ENCODE measurements around the gene SAE1. TPM values are rescaled to one million over a fixed set of nuclear protein-coding genes. Genes with fewer than 3 reads are reported as not detected.
A peak's percentile ranks its signal among the peaks of the same experiment; 100 is the strongest.

Gene SAE1
- total and polyA plus RNA-seq, 10 of the 15 experiments (the other 5 are each of a cell fraction or from before 2014, with no cell fraction given), result 62.0 to 246 (median 148) TPM

DNA sequence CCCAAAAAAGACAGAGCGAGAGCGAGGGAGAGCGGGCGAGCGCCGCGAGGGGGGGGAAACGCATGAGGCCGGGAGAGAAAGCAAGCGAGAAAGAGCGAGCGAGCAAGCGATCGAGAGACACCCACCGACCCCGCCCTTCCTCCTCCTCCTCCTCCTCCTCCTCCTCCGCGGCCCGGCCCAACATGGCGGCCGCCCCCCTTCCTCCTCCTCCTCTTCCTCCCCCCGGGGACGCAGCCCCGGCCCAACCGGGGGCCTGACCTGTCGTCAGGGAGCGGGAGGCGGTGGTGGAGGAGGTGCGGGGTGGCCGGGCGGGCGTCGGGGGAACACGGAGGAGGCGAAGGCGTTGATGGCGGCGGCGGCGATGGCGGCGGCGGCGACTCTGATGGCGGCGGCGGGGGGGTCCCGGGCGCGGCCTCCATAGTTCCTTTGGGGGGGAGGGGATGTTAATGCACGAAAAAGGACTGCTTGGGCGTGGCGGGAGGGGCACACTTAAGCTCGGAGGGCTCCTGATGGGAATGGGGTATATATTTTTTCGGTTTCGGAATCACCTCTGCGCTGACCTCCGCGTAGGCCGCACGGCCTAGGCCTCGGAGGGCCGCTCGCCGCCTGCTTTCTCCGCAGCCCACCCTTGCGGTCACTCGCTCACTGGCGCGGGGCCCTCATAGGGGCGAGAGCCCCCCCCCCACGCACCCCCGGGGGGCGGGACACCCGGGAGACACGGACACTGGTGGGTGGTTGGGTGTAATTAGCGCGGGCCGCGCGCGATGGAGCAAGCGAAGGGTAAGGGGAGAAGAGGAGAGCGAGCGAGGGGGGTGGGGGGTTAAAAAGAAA, 18.3 kb upstream of the SAE1 start (continued):
- TF ChIP-seq, protein P1, sequence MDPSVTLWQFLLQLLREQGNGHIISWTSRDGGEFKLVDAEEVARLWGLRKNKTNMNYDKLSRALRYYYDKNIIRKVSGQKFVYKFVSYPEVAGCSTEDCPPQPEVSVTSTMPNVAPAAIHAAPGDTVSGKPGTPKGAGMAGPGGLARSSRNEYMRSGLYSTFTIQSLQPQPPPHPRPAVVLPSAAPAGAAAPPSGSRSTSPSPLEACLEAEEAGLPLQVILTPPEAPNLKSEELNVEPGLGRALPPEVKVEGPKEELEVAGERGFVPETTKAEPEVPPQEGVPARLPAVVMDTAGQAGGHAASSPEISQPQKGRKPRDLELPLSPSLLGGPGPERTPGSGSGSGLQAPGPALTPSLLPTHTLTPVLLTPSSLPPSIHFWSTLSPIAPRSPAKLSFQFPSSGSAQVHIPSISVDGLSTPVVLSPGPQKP (IDR thresholded peaks at IDR 0.05; ENCODE audit: low read depth, low read length), result 0 out of 2 replicates have a peak, but pooled peaks have one; percentile 17
- TF ChIP-seq, protein P2, sequence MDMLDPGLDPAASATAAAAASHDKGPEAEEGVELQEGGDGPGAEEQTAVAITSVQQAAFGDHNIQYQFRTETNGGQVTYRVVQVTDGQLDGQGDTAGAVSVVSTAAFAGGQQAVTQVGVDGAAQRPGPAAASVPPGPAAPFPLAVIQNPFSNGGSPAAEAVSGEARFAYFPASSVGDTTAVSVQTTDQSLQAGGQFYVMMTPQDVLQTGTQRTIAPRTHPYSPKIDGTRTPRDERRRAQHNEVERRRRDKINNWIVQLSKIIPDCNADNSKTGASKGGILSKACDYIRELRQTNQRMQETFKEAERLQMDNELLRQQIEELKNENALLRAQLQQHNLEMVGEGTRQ (IDR thresholded peaks at IDR 0.05; ENCODE audit: borderline replicate concordance, low read depth, low read length), result no peak
- no peak; the same call in 1 of the 2 replicates for TF ChIP-seq CHD1 (IDR thresholded peaks at IDR 0.05; ENCODE audit: low read depth, low read length)
- no peak for TF ChIP-seq FOXK2 (IDR thresholded peaks at IDR 0.05)
- peak; percentile 47; the same call in 1 of the 2 replicates for TF ChIP-seq SMARCA5 (IDR thresholded peaks at IDR 0.05)
- TF ChIP-seq, protein P3, sequence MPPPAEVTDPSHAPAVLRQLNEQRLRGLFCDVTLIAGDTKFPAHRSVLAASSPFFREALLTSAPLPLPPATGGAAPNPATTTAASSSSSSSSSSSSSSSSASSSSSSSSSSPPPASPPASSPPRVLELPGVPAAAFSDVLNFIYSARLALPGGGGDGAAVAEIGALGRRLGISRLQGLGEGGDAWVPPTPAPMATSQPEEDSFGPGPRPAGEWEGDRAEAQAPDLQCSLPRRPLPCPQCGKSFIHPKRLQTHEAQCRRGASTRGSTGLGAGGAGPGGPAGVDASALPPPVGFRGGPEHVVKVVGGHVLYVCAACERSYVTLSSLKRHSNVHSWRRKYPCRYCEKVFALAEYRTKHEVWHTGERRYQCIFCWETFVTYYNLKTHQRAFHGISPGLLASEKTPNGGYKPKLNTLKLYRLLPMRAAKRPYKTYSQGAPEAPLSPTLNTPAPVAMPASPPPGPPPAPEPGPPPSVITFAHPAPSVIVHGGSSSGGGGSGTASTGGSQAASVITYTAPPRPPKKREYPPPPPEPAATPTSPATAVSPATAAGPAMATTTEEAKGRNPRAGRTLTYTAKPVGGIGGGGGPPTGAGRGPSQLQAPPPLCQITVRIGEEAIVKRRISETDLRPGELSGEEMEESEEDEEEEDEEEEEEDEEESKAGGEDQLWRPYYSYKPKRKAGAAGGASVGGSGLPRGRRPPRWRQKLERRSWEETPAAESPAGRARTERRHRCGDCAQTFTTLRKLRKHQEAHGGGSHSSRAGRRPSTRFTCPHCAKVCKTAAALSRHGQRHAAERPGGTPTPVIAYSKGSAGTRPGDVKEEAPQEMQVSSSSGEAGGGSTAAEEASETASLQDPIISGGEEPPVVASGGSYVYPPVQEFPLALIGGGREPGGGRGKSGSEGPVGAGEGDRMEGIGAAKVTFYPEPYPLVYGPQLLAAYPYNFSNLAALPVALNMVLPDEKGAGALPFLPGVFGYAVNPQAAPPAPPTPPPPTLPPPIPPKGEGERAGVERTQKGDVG (CRISPR knock-in tag; IDR thresholded peaks at IDR 0.05), result no peak
- TF ChIP-seq LARP7 (IDR thresholded peaks at IDR 0.05), result peak; percentile 88
- TF ChIP-seq IKZF1 (conservative IDR thresholded peaks at IDR 0.05), result peak; percentile 62
- TF ChIP-seq TBL1XR1 (IDR thresholded peaks at IDR 0.05; ENCODE audit: low read depth, low read length), result no peak; the same call in none of the 2 replicates
- TF ChIP-seq, protein P4, sequence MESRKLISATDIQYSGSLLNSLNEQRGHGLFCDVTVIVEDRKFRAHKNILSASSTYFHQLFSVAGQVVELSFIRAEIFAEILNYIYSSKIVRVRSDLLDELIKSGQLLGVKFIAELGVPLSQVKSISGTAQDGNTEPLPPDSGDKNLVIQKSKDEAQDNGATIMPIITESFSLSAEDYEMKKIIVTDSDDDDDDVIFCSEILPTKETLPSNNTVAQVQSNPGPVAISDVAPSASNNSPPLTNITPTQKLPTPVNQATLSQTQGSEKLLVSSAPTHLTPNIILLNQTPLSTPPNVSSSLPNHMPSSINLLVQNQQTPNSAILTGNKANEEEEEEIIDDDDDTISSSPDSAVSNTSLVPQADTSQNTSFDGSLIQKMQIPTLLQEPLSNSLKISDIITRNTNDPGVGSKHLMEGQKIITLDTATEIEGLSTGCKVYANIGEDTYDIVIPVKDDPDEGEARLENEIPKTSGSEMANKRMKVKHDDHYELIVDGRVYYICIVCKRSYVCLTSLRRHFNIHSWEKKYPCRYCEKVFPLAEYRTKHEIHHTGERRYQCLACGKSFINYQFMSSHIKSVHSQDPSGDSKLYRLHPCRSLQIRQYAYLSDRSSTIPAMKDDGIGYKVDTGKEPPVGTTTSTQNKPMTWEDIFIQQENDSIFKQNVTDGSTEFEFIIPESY (IDR thresholded peaks at IDR 0.05), result no peak
- TF ChIP-seq TCF12 (IDR thresholded peaks at IDR 0.05; ENCODE audit: low read depth, low read length), result peak; percentile 30; the same call in 1 of the 2 replicates
- TF ChIP-seq HDAC2 (IDR thresholded peaks at IDR 0.05), result 0 out of 2 replicates have a peak, but pooled peaks have one; percentile 72
- TF ChIP-seq ZNF217 (IDR thresholded peaks at IDR 0.05), result no peak
- TF ChIP-seq HCFC1 (IDR thresholded peaks at IDR 0.05; ENCODE audit: low read length), result no peak
- 0 out of 2 replicates have a peak, but pooled peaks have one; percentile 9 for TF ChIP-seq MEF2A (IDR thresholded peaks at IDR 0.05; ENCODE audit: insufficient read depth, low read depth, low read length)
- TF ChIP-seq, protein P5, sequence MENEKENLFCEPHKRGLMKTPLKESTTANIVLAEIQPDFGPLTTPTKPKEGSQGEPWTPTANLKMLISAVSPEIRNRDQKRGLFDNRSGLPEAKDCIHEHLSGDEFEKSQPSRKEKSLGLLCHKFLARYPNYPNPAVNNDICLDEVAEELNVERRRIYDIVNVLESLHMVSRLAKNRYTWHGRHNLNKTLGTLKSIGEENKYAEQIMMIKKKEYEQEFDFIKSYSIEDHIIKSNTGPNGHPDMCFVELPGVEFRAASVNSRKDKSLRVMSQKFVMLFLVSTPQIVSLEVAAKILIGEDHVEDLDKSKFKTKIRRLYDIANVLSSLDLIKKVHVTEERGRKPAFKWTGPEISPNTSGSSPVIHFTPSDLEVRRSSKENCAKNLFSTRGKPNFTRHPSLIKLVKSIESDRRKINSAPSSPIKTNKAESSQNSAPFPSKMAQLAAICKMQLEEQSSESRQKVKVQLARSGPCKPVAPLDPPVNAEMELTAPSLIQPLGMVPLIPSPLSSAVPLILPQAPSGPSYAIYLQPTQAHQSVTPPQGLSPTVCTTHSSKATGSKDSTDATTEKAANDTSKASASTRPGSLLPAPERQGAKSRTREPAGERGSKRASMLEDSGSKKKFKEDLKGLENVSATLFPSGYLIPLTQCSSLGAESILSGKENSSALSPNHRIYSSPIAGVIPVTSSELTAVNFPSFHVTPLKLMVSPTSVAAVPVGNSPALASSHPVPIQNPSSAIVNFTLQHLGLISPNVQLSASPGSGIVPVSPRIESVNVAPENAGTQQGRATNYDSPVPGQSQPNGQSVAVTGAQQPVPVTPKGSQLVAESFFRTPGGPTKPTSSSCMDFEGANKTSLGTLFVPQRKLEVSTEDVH (IDR thresholded peaks at IDR 0.05; ENCODE audit: low read depth, partially characterized antibody), result no peak
- TF ChIP-seq NFXL1 (IDR thresholded peaks at IDR 0.05; ENCODE audit: borderline replicate concordance), result no peak; the same call in none of the 2 replicates
- 0 out of 4 replicates have a peak, but pooled peaks of 1 of the 2 experiments have one; percentile 22 for TF ChIP-seq ETV6 (conservative IDR thresholded peaks at IDR 0.05 in 1 of 2, IDR thresholded peaks at IDR 0.05 in 1 of 2; ENCODE audit: borderline replicate concordance in 1 of 2, low read depth in 1 of 2)
- TF ChIP-seq PAX5 (IDR thresholded peaks at IDR 0.05; ENCODE audit: borderline replicate concordance, low read depth, low read length), result no peak

All from GM12878 (cell line).